Skin epidermis (tissue), 12 donors: ENCODE results near the gene ADGRE1.

Source experiments
- H3K27ac ChIP-seq, 21 experiments: fragments of 200-600 bp; sonication (generic) in 11 of 21; one replicate each; pipeline ENCODE4 v1.5.0; 2020; ENCODE audit warnings: mild to moderate bottlenecking in 3 of 21, inconsistent platforms in 2 of 21, moderate library complexity in 2 of 21
- H3K4me3 ChIP-seq, 7 experiments: fragments of 200-600 bp; sonication (generic) in 2 of 7; one replicate each; pipeline ENCODE4 v1.5.0; 2020; ENCODE audit warnings: inconsistent platforms in 2 of 7, mild to moderate bottlenecking in 2 of 7, moderate library complexity in 1 of 7

Gene ADGRE1

GRCh38 chr19:6875218-6875617 lies 12.2 kb upstream of the ADGRE1 start:
- Histone ChIP-seq H3K27ac (no peak overlapping the region), H3K4me3 (no peak overlapping the region)

- no peak overlapping the region for H3K4me3 ChIP-seq
- no peak overlapping the region for H3K27ac ChIP-seq
Measured at GRCh38 chr19:6876748-6877147, 10.6 kb upstream of the ADGRE1 start.

- Histone ChIP-seq H3K27ac (no peak overlapping the region), H3K4me3 (no peak overlapping the region)
Measured at GRCh38 chr19:6877766-6878165, 9.6 kb upstream of the ADGRE1 start.

GRCh38 chr19:6886277-6886897 lies 992 bp upstream of the ADGRE1 start:
- no peak overlapping the region for H3K27ac ChIP-seq
- H3K4me3 ChIP-seq: no peak overlapping the region

DNA sequence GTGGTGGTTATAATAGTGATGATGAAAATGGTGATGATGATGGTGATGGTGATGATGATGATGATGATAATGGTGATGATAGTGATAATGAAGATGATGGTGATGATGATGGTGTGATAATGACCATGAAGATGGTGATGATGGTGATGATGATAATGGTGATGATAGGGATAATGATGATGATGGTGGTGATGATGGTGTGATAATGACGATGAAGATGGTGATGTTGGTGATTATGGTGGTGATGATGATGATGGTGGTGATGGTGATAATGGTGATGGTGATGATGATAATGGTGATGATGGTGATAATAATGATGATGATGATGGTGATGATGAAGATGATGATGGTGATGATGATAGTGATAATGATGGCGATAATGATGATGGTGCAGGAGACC lies 1.6 kb downstream of the ADGRE1 start:
- H3K27ac ChIP-seq: no peak overlapping the region
- no peak overlapping the region for H3K4me3 ChIP-seq

DNA sequence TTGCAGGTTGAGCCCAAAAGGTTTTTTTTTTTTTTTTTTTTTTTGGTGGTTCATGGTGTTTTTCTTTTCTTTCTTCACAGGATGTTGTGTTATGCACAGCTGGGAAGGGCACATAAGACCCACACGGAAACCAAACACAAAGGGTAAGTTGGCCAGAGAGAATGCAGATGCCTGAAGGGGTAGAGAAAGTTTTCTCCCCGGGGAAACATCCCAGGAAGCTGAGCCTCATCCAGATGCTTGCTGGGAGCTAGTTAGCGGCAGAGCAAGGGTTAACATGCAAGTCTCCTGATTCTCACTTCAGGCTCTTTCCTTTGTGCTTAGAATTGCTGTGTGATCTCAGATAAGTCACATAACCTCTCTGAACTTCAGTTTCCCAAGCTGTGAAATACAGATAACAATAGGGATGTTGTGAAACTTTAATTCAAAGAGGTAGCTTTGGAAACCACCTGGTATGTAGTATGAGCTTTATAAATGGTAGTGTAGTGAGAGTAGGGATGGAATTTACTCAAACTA lies 3.1 kb downstream of the ADGRE1 start:
- peak overlapping the region in 2 of 21 experiments; percentile 31 to 68 for H3K27ac ChIP-seq
- H3K4me3 ChIP-seq: no peak overlapping the region

- Histone ChIP-seq H3K27ac (peak overlapping the region in 2 of 21 experiments; percentile 31 to 68), H3K4me3 (no peak overlapping the region)
Measured at GRCh38 chr19:6890938-6891337, 3.6 kb downstream of the ADGRE1 start.

DNA sequence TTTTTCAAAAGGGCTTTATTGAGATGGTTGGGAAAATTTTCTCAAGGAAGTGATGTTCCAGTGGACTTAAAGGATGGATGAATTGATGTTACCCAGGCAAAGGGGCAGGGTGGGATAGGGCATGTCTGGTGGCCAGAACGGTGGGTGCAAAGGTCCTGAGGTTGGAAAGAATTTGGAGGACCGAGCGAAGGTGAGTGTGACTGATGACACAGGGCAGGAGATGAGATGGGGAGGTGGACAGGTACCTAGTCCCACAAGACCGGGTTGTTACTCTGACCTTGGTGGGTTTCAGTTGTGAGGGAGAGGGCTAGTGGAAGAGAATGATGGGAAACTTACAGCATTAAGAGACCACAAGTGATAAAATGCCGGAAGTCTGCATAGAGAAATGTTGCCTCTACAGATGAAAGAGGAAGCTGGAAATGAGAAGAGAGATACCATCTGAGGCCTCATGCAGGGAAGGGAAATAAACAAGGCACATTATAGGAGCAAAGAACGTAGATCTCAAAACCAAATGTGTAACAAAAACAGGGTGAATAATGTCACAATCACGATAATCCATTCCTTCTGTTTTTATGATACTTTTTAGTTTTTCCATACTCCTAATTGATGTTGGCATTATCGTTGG lies 4.5 kb downstream of the ADGRE1 start:
- Histone ChIP-seq H3K4me3 (no peak overlapping the region), H3K27ac (peak overlapping the region in 2 of 21 experiments; percentile 26 to 68)

DNA sequence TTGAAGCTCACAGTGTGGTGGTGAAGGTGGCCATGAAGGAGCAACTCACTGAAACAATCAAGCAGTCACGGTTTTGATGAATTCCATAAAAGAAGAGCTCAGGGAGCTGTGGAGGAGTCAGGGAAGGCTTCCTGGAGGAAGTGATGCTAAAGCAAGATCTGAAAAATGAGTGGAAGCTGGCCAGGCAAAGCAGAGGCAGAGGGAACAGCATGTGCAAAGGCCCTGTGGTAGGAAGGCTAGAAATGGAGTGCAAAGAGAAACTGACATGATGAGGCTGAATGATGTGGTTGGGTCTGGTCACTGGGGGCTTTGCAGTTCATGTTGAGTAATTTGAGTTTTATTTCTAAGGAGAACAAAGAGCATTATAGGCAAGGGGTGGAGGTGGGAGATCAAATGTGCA lies 6.9 kb downstream of the ADGRE1 start:
- no peak overlapping the region for H3K4me3 ChIP-seq
- no peak overlapping the region for H3K27ac ChIP-seq

- H3K4me3 ChIP-seq: no peak overlapping the region
- H3K27ac ChIP-seq: no peak overlapping the region
Measured at GRCh38 chr19:6903446-6903845, 16.1 kb downstream of the ADGRE1 start.

GRCh38 chr19:6906559-6907060 lies 19.2 kb downstream of the ADGRE1 start:
- H3K4me3 ChIP-seq: no peak overlapping the region
- H3K27ac ChIP-seq: no peak overlapping the region

GRCh38 chr19:6911523-6911922 lies 24.1 kb downstream of the ADGRE1 start:
- no peak overlapping the region for H3K4me3 ChIP-seq
- no peak overlapping the region for H3K27ac ChIP-seq

- Histone ChIP-seq H3K4me3 (no peak overlapping the region), H3K27ac (no peak overlapping the region)
Measured at GRCh38 chr19:6914321-6914720, 26.9 kb downstream of the ADGRE1 start.

DNA sequence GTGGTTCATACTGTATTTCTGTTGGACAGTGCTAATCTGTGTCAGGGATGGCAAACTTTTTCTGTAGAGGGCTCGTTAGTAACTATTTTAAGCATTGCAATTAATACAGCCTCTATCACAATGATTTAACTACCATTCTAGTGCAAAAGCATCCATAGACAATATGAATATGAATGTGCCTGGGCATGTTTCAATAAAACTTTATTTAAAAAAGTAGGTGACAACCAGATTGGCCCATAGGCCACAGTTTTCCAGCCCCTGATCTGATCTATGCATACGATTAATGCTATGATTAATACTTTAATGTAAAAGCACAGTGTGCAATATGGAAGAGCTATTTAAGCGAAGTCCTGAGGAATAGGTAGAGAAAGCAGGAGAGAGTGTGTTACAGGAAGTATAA lies 29.6 kb downstream of the ADGRE1 start:
- no peak overlapping the region for H3K4me3 ChIP-seq

DNA sequence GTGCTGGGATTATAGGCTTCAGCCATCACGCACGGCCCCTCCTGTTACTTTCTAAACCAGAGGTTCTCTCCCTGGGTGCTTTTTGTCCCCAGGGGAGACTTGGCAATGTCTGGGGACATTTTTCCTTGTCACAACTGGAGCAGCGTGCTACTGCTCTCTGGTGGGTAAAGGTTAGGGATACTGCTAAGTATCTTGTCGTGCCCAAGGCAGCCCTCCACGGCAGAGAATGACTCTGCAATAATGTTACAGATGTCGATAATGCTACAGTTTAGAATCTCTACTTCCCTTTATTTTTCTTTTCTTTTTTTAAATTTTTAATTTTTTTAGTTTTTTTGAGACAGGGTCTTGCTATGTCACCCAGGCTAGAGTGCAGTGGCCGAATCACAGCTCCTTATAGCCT lies 38.0 kb downstream of the ADGRE1 start:
- Histone ChIP-seq H3K27ac (no peak overlapping the region), H3K4me3 (no peak overlapping the region)

More for the DNA sequence above, 29.6 kb downstream of the ADGRE1 start:
- no peak overlapping the region for H3K27ac ChIP-seq

DNA sequence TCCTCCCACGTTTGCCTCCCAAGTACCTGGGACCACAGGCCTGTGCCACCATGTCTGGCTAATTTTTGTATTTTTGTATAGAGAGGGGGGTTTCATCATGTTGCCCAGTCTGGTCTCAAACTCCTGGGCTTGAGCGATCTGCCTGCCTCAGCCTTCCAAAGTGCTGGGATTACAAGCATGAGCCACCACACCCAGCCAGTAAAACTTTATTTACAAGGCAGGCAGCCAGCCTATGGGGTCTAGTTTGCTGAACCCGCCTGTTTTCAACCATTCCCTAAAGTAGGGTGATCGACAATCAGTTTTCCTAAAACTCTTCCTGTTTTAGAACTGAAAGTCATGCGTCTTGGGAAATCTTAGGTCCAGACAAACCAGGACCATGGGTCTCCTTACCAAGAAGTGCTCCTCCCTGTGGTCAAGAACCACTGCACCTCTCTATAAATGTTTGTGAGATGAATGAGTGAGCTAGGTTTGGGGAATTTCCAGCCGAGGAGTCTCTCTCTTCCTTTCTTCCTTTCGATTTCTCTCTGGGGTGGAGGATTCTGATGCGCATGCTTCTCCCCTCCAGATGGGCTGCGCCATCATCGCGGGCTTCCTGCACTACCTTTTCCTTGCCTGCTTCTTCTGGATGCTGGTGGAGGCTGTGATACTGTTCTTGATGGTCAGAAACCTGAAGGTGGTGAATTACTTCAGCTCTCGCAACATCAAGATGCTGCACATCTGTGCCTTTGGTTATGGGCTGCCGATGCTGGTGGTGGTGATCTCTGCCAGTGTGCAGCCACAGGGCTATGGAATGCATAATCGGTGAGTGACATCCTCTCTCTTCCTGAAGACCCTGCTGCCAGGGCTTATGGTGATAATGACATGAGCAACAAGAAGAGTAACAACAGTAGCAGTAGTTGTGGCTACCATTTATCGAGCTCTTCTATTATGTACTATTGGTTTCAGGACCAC lies 38.7 kb downstream of the ADGRE1 start:
- H3K27ac ChIP-seq: peak overlapping the region in 2 of 21 experiments; percentile 29 to 31

GRCh38 chr19:6930190-6930589 lies 42.8 kb downstream of the ADGRE1 start:
- H3K27ac ChIP-seq: no peak overlapping the region

More for the DNA sequence above, 38.7 kb downstream of the ADGRE1 start:
- H3K4me3 ChIP-seq: peak overlapping the region in 2 of 7 experiments; percentile 9 to 10

DNA sequence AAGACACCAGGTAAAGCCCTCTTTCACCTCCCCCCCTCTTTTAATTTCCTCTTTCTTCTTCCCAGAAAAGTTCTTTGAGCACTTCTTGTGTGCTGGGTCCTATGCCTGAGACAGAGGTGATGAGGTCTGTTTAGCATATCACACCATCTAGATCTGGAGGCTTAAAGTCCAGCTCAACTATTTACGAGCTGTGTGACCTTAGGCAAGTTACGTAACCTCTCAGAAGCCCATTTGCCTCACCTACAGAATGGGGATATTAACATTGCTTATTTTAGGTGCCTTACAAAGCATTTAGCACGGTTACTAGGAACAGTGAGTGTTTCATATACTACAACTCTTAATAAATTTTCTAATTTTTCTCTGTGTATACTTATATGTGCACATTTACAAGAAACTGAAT lies 47.7 kb downstream of the ADGRE1 start:
- Histone ChIP-seq H3K27ac (no peak overlapping the region), H3K4me3 (no peak overlapping the region)

More at GRCh38 chr19:6930190-6930589, 42.8 kb downstream of the ADGRE1 start:
- no peak overlapping the region for H3K4me3 ChIP-seq

GRCh38 chr19:6935618-6936017 lies 48.2 kb downstream of the ADGRE1 start:
- H3K4me3 ChIP-seq: no peak overlapping the region
- no peak overlapping the region for H3K27ac ChIP-seq

DNA sequence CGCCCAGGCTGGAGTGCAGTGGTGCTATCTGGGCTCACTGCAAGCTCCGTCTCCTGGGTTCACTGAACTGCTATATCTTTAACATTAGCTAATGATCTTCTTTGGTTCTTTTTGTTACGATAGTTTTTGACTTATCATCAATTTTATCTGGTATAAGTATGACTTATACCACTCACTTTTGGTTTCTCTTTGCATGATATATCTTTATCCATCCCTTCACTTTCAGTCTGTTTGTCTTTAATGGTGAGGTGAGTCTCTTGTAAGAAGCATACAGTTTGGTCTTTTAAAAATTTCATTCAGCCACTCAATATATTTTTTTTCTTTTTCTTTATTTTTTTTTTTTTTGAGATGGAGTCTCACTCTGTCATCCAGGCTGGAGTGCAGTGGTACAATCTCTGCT lies 58.4 kb downstream of the ADGRE1 start:
- Histone ChIP-seq H3K27ac (no peak overlapping the region), H3K4me3 (no peak overlapping the region)
